ENCODE data around the gene COL4A2.

The COL4A2 gene

DNA sequence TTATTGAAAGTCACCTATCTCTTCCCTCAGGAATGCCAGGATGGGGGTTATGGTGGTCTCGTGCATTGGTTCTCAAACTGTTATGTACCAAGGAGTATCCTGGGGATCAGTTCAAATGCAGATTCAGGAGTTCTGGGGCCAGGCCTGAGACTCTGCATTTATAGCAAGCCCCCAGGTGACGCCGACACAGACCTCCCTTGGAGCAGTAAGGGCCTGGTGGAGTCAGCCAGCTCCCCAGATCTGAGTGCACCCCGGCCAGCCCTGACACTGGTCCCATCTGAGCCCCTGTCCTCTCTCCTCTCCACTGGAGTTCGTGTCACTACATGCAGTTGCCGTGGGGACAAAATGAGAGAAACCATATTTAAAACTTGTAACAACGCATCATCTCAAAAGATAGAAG lies 112.9 kb downstream of the COL4A2 start:
- Histone ChIP-seq H3K4me1 (no peaks in the 10 kb centered on the region), H3K36me3 (replicated peaks) (no peaks in the 10 kb centered on the region), H3K9me3 (no peaks in the 10 kb centered on the region), H3K27me3 (ENCODE audit: low read depth) (peaks cover 22% of the 10 kb centered on the region), H3K4me3 (no peak overlapping the region)
- in situ Hi-C loops (cut with MboI; ENCODE audit: low sequenced_read_pairs): loop anchor here (10.0 to 25.0 kb wide), 2 partner anchors 195 to 1458 kb away; no protein-coding TSS in a partner anchor
- DNase-seq (ENCODE audit: low spot score in 2 of 2): no peak

DNA sequence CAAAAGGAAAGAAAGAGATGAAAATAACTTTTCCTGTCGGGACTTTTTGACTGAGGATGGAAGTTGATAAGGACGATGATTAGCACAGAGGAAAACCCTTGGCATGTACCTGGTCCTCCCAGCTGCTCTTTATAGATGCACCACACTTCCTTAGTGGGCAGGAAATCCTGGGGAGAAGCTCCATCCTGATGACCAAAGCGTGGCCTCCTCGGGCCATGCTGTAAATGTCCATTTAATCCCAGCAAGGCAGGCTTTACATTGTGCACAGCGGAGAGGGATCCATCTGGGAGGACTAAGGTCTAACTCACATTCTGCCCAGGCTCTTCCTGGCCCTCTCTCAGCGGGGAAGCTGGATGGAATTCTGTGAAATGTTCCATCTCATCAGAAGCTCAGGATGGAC lies 113.5 kb downstream of the COL4A2 start:
- H3K4me1 ChIP-seq: no peaks in the 10 kb centered on the region
- no peak overlapping the region for H3K4me3 ChIP-seq
- in situ Hi-C loops (cut with MboI; ENCODE audit: low sequenced_read_pairs): loop anchor here (25.0 kb wide), 1 partner anchor 1458 kb away; no protein-coding TSS in a partner anchor
- H3K9me3 ChIP-seq: no peaks in the 10 kb centered on the region
- H3K27me3 ChIP-seq (ENCODE audit: low read depth): peaks cover 22% of the 10 kb centered on the region
- H3K36me3 ChIP-seq (replicated peaks): no peaks in the 10 kb centered on the region
- no peak for DNase-seq (ENCODE audit: low spot score in 2 of 2)

DNA sequence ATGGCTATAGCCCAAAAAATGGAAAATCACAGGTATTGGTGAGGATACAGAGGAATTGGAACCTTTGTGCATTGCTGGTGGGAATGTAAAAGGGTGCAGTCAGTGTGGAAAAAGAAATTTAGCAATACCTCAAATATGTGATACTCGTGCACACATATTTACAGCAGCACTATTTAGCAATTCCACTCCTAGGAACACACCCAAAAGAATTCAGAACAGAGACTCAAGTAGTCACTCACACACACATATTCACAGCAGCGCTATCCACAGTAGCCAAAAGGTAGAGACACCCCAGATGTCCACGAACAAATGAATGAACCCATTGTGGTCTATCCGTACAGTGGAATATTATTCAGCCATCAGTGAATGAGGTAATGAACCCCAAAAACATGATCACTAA lies 114.0 kb downstream of the COL4A2 start:
- no peaks in the 10 kb centered on the region for H3K36me3 ChIP-seq (replicated peaks)
- H3K4me1 ChIP-seq: no peaks in the 10 kb centered on the region
- no peak overlapping the region for H3K4me3 ChIP-seq
- in situ Hi-C loops (cut with MboI; ENCODE audit: low sequenced_read_pairs): loop anchor here (25.0 kb wide), 1 partner anchor 1459 kb away; no protein-coding TSS in a partner anchor
- no peaks in the 10 kb centered on the region for H3K9me3 ChIP-seq
- DNase-seq (ENCODE audit: low spot score in 2 of 2): no peak
- H3K27me3 ChIP-seq (ENCODE audit: low read depth): peaks cover 22% of the 10 kb centered on the region

GRCh38 chr13:110421696-110422385 lies 114.8 kb downstream of the COL4A2 start:
- in situ Hi-C loops (cut with MboI; ENCODE audit: low sequenced_read_pairs): loop anchor here (25.0 kb wide), 1 partner anchor 1460 kb away; no protein-coding TSS in a partner anchor
- Histone ChIP-seq H3K27me3 (ENCODE audit: low read depth) (peaks cover 26% of the 10 kb centered on the region), H3K9me3 (no peaks in the 10 kb centered on the region), H3K4me3 (no peak overlapping the region), H3K36me3 (replicated peaks) (no peaks in the 10 kb centered on the region), H3K4me1 (no peaks in the 10 kb centered on the region)
- no peak for DNase-seq (ENCODE audit: low spot score in 2 of 2)

- Histone ChIP-seq H3K4me3 (no peak overlapping the region), H3K27me3 (ENCODE audit: low read depth) (peaks cover 22% of the 10 kb centered on the region), H3K9me3 (no peaks in the 10 kb centered on the region), H3K4me1 (no peaks in the 10 kb centered on the region), H3K36me3 (replicated peaks) (no peaks in the 10 kb centered on the region)
- no peak for DNase-seq (ENCODE audit: low spot score in 2 of 2)
- in situ Hi-C loops (cut with MboI; ENCODE audit: low sequenced_read_pairs): loop anchor here (25.0 kb wide), 1 partner anchor 1461 kb away; no protein-coding TSS in a partner anchor
Measured at GRCh38 chr13:110422913-110423688, 116.0 kb downstream of the COL4A2 start.

DNA sequence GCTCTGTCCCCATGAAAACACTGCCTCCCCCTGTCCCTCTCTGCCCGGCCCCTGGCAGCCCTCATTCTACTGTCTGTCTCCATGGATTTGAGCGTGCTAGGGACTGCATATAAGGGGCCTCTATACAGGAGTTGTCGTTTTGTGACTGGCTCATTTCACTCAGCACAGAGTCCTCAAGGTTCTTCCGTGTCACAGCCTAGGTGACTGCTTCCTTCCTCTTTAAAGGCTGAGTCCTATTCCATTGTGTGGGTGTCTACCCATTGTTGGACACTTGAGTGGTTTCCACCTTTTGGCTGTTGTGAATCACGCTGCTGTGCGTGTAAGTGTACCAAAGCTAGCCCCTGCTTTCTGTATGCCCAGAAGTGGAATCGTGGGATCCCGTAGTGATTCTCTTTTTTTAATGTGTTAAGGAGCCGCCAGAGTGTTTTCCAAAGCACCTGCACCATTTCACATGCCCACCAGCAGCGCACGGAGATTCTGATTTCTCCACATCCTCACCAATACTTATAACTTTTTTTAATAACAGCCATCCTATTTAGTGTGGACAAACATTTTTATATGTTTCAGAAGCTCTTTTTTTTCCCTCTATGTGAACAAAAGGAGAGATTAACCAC lies 116.7 kb downstream of the COL4A2 start:
- peaks cover 25% of the 10 kb centered on the region for H3K27me3 ChIP-seq (ENCODE audit: low read depth)
- no peaks in the 10 kb centered on the region for H3K36me3 ChIP-seq (replicated peaks)
- H3K9me3 ChIP-seq: no peaks in the 10 kb centered on the region
- H3K4me1 ChIP-seq: no peaks in the 10 kb centered on the region
- in situ Hi-C loops (cut with MboI; ENCODE audit: low sequenced_read_pairs): loop anchor here (25.0 kb wide), 1 partner anchor 1461 kb away; no protein-coding TSS in a partner anchor
- no peak for DNase-seq (ENCODE audit: low spot score in 2 of 2)
- H3K4me3 ChIP-seq: no peak overlapping the region

GRCh38 chr13:110424569-110425443 lies 117.7 kb downstream of the COL4A2 start:
- H3K4me3 ChIP-seq: no peak overlapping the region
- in situ Hi-C loops (cut with MboI; ENCODE audit: low sequenced_read_pairs): loop anchor here (25.0 kb wide), 1 partner anchor 1463 kb away; no protein-coding TSS in a partner anchor
- no peaks in the 10 kb centered on the region for H3K9me3 ChIP-seq
- no peaks in the 10 kb centered on the region for H3K36me3 ChIP-seq (replicated peaks)
- DNase-seq (ENCODE audit: low spot score in 2 of 2): no peak
- no peaks in the 10 kb centered on the region for H3K4me1 ChIP-seq
- peaks cover 25% of the 10 kb centered on the region for H3K27me3 ChIP-seq (ENCODE audit: low read depth)

DNA sequence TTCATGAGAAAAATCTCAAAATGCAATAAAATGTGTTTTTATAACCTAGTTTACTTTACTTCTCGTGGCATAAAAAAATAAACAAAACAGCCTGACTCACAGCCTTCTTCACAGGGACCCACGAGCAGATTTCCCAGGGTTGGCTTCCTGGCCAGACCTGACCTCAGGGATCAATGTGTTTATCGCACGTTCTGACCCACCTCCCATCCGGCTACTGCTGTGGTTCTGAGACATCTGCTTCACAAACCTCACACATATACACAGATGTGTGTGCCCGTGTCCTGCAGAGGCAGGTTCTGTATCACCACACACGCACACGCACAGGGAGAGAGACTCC lies 118.3 kb downstream of the COL4A2 start:
- no peaks in the 10 kb centered on the region for H3K4me1 ChIP-seq
- H3K4me3 ChIP-seq: no peak overlapping the region
- H3K36me3 ChIP-seq (replicated peaks): no peaks in the 10 kb centered on the region
- no peak for DNase-seq (ENCODE audit: low spot score in 2 of 2)
- in situ Hi-C loops (cut with MboI; ENCODE audit: low sequenced_read_pairs): no loop called here
- peaks cover 25% of the 10 kb centered on the region for H3K27me3 ChIP-seq (ENCODE audit: low read depth)
- H3K9me3 ChIP-seq: no peaks in the 10 kb centered on the region

DNA sequence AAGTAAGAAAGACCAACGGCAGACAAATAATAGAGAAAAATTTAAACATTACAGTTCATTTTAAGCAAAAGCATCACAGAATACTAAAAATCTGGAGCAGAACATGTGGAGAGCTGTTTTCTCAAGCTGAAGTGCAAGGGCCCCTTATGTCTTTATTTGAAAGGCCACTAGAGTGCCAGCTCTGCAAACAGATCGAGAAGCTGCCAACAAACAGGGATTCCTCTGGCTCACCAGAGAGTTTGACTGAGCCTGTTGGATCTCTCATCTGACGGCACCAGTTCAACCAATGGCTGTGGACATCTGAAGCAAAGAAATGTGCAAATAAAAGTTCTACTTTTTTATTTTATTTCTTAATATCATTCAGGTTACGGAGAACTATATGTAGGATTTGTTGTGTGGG lies 119.7 kb downstream of the COL4A2 start:
- DNase-seq (ENCODE audit: low spot score in 2 of 2): no peak
- in situ Hi-C loops (cut with MboI; ENCODE audit: low sequenced_read_pairs): no loop called here
- Histone ChIP-seq H3K4me3 (no peak overlapping the region), H3K4me1 (no peaks in the 10 kb centered on the region), H3K36me3 (replicated peaks) (no peaks in the 10 kb centered on the region), H3K27me3 (ENCODE audit: low read depth) (peaks cover 15% of the 10 kb centered on the region), H3K9me3 (no peaks in the 10 kb centered on the region)

DNA sequence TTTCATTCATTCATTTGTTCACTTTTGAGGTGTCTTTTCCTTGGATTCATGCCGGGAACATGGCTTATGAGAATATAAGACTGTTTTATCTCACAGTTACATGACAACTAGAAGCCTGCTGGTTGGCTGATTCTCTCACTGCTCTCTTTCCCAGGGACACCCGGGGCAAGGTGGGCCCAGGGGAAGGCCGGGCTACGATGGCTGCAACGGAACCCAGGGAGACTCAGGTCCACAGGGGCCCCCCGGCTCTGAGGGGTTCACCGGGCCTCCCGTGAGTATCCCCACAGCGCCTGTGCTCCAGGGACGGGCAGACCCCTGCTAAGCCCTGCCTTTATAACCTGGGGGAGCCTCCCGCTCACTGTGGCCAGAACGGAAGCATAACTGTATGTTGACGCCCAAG lies 121.2 kb downstream of the COL4A2 start:
- H3K4me1 ChIP-seq: no peaks in the 10 kb centered on the region
- no peaks in the 10 kb centered on the region for H3K9me3 ChIP-seq
- H3K27me3 ChIP-seq (ENCODE audit: low read depth): peaks cover 9% of the 10 kb centered on the region
- in situ Hi-C loops (cut with MboI; ENCODE audit: low sequenced_read_pairs): no loop called here
- no peak overlapping the region for H3K4me3 ChIP-seq
- no peak for DNase-seq (ENCODE audit: low spot score in 2 of 2)
- no peaks in the 10 kb centered on the region for H3K36me3 ChIP-seq (replicated peaks)

DNA sequence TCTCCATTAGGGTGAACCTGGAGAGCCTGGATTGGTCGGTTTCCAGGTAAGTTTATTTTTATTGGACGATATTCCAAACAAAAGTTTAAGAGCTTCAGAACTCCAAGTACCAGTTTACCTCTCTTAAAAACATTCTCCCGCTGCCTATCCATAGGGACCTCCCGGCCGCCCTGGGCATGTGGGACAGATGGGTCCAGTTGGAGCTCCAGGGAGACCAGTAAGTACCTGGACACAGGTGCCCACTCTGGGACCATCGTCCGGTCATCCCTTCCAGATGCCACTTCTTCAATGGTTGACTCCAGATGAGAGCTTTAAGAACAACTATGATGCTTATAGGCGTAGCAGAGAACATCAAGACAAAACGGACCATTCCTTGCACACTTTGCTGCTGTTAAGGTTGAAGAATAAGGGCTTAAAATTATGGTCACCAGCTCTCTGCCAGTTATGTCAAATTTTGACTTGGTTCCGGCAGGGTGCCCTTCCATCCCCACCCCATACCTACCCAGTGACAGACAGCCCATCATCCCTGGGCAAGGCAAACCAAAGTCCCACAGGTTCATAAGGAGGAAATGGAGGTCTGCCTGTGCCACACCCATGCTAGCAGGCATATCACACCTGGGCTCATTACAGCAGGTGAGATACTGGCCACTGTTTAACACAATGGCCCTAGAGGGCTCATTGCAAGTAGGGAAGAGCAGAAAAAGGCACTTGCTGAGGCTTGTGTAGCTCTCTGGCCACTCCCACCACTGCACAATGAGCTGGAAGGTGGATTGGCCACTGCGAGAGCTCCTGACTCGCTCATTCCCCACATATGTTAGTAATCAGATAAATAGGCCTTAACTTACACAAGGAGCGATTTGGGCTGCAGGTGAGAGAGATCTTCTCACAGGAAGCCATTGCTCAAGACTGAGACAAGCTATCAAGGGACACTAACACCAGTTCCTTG lies 123.6 kb downstream of the COL4A2 start:
- no peaks in the 10 kb centered on the region for H3K9me3 ChIP-seq
- no peak overlapping the region for H3K4me3 ChIP-seq
- H3K36me3 ChIP-seq (replicated peaks): no peaks in the 10 kb centered on the region
- DNase-seq (ENCODE audit: low spot score in 2 of 2): no peak
- in situ Hi-C loops (cut with MboI; ENCODE audit: low sequenced_read_pairs): no loop called here
- no peaks in the 10 kb centered on the region for H3K4me1 ChIP-seq
- H3K27me3 ChIP-seq (ENCODE audit: low read depth): peaks cover 9% of the 10 kb centered on the region

- Histone ChIP-seq H3K36me3 (replicated peaks) (no peaks in the 10 kb centered on the region), H3K9me3 (no peaks in the 10 kb centered on the region), H3K4me3 (no peak overlapping the region), H3K4me1 (no peaks in the 10 kb centered on the region), H3K27me3 (ENCODE audit: low read depth) (peaks cover 6% of the 10 kb centered on the region)
- DNase-seq (ENCODE audit: low spot score in 2 of 2): no peak
- in situ Hi-C loops (cut with MboI; ENCODE audit: low sequenced_read_pairs): no loop called here
Measured at GRCh38 chr13:110431425-110432294, 124.6 kb downstream of the COL4A2 start.
